ENCODE measurements around the gene ASIC3. TPM values are rescaled to one million over a fixed set of nuclear protein-coding genes. Genes with fewer than 3 reads are reported as not detected.
A peak's percentile ranks its signal among the peaks of the same experiment; 100 is the strongest.

Gene ASIC3
- total RNA-seq, 1 donor from 2014 or later = 4.7 TPM

DNA sequence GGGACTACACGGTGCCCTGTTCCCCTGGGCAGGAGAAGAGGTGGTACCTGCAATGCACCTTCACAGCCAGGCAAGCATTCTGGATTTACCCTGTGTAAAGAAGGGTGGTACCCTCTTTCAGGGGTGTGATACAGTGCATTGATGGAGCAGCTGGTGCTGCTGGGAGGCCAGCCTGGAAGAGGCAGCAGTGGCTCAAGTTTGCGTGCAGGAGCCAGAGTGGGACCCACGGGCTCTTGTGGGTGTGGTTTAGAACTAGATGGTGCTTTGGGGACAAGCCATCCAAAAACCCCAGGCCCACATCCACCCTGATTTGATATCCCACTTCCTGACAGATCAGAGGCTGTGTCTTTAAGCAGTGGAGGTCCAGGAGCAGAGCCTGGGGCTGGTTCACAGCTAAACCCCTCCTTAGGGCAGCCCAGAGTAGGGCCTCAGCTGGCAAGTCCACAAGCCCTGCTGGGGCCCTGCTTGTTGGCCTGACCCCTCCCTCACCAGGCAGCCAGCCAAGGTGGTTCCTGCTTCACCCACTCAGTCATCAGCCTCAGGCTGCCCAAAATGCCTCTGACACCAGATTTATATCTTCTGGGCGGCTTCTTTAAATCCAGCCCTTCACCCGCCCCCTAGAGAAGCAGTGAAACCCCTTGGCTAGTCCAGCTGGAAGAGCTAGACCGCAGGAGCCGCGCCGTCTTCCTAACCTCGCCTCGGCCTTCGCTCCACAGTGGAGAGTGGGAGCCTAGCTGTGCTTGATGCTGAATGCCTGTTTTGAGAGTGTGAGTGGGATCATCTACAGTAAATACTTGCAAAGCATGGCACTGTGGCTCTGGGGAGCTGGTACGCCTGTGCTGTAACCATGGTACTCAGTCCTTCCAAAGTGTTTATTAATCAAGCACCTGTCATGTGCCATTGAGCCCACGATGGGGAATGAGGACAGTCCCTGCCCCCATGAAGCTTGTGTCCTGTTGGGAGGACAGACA, 1.4 kb upstream of the ASIC3 start:
- intact Hi-C loops (cut with DNase I) = loop anchor here (10.0 kb wide), 1 partner anchor 68 kb away; no protein-coding TSS in a partner anchor
- peak; percentile 14 for ATAC-seq
- no peak for DNase-seq (ENCODE audit: low spot score)

DNA sequence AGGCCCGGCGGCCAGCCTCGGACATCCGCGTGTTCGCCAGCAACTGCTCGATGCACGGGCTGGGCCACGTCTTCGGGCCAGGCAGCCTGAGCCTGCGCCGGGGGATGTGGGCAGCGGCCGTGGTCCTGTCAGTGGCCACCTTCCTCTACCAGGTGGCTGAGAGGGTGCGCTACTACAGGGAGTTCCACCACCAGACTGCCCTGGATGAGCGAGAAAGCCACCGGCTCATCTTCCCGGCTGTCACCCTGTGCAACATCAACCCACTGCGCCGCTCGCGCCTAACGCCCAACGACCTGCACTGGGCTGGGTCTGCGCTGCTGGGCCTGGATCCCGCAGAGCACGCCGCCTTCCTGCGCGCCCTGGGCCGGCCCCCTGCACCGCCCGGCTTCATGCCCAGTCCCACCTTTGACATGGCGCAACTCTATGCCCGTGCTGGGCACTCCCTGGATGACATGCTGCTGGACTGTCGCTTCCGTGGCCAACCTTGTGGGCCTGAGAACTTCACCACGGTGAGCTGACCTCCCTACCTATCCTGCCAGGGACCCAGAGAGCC, 656 bp downstream of the ASIC3 start:
- ATAC-seq = no peak

DNA sequence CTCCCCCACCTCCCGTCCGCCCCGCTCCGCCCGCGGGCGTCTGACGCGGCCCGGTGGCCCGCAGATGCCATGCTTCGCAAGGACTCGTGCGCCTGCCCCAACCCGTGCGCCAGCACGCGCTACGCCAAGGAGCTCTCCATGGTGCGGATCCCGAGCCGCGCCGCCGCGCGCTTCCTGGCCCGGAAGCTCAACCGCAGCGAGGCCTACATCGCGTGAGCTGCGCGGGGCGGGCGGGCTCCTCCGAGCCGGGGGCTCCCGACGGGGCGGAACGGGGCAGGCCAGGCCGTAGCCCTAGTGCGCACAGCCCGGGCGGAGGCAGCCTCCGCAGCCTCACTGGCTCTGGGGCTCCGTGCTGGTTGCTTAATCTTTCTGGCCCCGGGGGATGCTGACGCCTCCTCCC, 2.8 kb downstream of the ASIC3 start:
- DNase-seq (ENCODE audit: low spot score) (peak; percentile 78), ATAC-seq (peak; percentile 56)
- intact Hi-C loops (cut with DNase I) = no loop called here

More for the DNA sequence above, 656 bp downstream of the ASIC3 start:
- intact Hi-C loops (cut with DNase I) = loop anchor here (10.0 kb wide), 1 partner anchor 66 kb away; no protein-coding TSS in a partner anchor
- DNase-seq (ENCODE audit: low spot score) = no peak

DNA sequence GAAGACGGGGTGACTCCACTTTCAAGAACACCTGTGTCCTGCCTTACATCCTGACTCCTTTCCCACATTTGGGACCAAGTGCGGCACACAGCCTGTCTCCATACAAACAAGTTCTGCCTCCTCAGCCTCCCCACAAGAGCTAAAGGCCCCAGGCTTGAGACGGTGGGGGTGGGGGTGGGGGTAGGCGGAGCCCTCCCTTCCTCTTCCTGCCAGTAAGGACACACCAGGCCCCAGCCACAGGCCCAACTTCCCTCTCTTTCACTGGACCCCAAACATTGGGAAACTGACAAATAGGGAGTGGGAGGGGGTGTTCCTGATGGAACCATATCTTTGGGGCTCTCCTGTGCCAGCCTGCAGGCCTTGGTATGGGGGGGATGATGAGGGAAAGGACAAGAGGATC, 4.8 kb downstream of the ASIC3 start:
- no peak for DNase-seq (ENCODE audit: low spot score)
- ATAC-seq = no peak
- intact Hi-C loops (cut with DNase I) = no loop called here

DNA sequence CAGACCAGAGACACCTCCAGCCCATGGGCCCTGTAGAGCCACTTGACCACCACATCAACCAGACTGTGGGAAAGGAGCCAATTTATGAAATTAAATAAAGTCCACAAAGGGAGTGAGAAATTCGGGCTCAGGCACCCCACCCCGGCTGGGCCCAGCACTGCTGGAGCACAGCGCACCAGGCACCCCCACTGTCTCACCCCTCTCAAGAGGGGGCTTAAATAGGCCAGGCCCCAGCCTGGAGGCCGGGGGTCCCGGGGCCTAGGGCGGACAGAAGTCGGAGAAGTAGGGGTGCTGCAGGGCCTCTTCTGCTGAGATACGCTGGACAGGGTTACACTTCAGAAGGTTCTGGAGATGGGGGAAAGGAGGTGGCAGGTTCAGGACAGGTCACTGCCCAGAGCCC, 5.4 kb downstream of the ASIC3 start:
- ATAC-seq (no peak), DNase-seq (ENCODE audit: low spot score) (no peak)
- intact Hi-C loops (cut with DNase I) = no loop called here

DNA sequence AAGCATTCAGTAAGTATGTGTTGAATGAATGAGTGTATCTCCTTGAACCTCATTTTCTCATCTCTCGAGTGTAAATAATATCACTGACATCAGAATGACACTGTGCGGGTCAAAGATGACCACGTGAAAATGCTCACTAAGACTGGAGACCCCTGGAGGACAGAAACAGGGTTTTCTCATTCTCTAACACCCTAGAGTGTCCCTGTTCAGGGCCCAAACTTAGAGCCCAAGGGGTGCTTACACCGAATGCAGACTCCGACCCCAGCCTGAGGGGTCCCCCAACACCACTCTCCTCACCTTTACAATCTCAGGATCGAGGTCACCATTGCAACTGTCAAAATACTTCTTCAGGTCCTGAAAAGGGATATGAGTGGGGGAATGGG, 7.9 kb downstream of the ASIC3 start:
- ATAC-seq (no peak), DNase-seq (ENCODE audit: low spot score) (no peak)
- intact Hi-C loops (cut with DNase I) = no loop called here

DNA sequence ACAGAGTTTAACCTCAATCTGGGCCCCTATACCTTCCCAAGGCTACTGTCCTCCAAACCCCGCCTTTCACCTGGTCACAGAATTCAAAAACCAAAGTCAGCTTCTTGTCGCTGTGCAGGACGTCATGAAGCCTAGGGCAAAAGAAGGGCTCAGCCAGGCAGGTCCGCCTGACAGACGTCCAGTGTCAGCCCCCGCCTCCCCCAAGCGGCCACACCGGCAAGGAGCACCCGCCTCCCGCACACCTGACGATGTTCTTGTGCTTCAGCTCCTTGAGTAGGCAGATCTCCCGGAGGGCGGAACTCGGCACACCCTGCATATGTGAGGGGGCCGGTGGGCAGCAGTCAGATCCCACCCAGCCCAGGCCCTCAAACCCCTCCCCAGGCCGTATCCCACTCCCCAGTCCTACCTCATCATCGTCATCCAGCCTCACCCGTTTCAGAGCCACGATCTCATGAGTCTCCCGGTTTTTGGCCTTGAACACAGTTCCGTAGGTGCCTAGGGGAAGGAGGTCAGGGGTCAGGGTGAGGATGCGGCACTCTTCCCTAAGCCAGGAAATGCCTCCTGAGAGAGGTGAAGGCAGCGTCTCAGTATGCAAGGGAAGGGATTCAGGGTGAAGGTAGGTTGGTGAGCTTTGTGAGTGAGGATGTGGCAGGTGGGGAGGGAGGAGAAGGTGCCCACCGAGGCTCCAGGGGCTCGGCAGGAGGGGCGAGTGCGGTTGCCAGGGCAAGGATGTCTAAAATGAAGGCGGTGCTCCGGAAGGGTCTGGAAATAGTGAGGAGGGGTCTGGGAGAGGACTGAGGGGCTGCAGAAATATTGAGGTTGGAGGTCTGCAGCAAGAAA, 8.6 kb downstream of the ASIC3 start:
- intact Hi-C loops (cut with DNase I) = no loop called here
- ATAC-seq = no peak
- no peak for DNase-seq (ENCODE audit: low spot score)

DNA sequence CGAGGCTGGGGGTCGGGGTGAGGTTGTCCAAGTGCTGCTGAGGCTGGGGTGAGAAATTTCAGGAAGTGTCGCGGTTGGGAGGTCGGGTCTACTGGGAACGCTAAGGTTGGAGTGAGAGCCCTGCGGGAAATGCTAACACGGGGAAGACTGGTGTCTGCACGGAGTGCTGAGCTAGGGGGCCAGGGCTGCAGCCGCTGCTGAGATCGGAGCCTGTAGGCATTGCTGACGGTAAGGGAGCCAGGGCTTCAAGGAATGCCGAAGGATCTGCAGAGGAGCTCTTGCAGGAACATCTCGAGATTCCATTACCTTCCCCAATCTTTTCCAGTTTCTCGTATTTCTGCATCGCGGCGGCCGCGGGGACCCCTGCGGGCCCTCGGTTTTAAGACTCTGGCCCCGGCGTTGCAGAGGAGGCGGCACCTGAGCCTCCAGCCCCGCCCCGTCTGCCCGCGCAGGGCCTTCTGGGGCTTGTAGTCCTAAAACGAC, 9.2 kb downstream of the ASIC3 start, which contains the start of gene CDK5:
TSS of gene CDK5 (minus strand) at position 392 of the 483 bp plus-strand sequence. CDS start at position 343, 49 bp downstream.
- peak; percentile 2 for ATAC-seq
- DNase-seq (ENCODE audit: low spot score) = no peak
- intact Hi-C loops (cut with DNase I) = no loop called here

DNA sequence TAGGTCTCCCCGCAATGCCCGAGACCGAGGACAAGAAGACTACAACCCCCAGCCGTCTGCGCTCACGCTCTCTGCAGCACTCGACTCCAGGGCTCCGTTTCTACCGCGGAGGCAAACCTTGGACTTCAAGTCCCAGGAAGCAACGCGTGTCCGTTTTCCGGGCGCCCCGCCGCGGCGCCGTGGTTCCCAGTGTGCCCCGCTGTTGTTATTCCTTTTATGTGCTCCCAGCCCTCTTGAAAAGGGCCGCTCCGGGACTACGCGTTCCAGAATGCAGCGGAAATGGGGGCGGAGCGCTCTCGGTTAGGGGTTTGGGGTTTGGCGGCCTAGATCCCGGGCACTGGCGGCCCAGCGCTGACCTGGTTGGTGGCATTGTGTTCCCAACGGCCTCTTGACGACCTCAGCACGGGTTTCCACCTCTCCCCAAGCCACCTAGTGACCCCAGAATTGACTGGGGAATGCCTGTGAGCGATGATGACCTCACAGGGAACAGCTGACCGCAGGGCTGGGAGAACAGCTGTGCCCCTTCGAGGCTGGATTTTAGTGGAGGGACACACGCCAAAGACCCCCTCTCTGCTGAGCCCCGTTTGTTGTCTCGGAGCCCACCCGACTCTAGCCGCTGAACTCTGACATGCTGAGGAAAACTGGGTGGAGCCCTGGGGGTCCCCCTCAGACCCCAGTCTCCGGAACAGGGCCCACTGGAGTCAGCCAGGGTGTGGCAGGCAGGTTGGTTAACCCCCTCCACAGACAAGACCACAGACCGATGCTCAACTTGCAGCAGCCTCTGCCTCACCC, 9.9 kb downstream of the ASIC3 start:
- intact Hi-C loops (cut with DNase I) = no loop called here
- peak; percentile 93 for ATAC-seq
- peak; percentile 98 for DNase-seq (ENCODE audit: low spot score)

DNA sequence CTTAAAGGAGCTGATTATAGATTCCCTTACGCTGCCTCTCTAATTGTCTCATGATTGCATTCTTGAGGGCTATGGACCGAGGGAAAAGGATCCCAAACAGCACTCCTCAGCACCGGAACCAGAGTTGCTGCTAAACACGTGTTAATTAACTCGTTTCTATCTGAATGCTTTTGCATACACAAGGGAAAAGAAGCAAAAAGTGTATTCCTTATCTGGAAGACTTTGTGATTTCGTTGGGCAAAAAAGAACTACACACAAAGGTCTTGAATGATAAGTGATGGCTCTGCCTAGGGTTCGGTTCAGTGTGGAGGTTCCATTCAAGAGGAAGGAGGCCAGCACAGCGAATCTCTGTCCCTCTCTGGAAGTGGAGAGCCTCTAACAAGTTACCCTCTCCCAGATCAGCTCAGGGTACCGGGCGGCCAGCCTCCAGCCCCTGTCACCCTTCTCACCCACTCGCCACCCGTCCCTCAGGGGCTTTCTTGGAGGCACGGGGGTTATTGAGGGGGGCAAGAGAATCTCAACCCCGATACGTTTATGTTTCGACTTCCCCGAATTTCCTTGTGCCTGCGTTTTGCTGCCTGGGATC, 10.5 kb downstream of the ASIC3 start:
- ATAC-seq = peak; percentile 2
- intact Hi-C loops (cut with DNase I) = no loop called here

DNA sequence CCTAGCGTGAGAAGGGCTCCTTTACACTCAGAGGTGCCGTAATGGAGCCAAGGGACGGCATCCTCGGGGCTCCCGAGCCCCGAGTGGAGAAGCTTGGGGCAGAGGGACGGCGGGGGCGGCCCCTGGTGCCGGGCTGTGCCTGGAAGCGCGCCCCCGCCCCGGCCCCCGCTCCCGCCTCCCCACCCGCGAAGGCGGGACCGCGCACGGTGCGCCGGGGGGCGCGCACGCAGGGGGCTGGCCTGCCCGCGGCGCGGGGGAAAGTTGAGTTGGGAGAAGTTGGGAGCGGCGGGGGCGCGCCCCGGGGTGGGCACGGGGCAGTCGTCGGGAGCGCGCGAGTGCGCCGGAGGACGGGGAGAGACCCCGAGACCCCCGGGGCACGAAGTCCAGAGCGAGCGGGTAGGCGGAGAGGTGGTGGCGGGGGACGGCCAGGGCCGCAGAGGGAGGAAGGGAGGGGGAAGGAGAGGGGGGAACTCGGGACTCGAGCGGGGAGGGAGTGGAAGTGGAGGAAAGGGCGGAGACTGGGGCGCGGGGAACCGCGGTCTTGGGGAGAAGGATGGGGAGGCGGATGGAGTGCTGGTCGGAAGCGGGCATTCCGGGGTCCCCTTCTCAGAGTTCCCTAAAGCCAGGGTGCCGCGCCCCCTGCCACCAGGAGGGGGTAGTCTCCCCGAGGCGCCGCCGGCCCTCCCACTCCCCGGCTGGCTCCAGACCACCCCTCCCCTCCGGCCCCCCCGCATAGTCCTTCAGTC, 11.2 kb downstream of the ASIC3 start, which contains the start of gene SLC4A2:
TSS of gene SLC4A2 (plus strand) at position 223 of the 746 bp plus-strand sequence. CDS start 2,399 bp downstream, outside the sequence.
- DNase-seq (ENCODE audit: low spot score) (peak; percentile 90), ATAC-seq (peak; percentile 62)
- intact Hi-C loops (cut with DNase I) = no loop called here

More for the DNA sequence above, 10.5 kb downstream of the ASIC3 start:
- no peak for DNase-seq (ENCODE audit: low spot score)

DNA sequence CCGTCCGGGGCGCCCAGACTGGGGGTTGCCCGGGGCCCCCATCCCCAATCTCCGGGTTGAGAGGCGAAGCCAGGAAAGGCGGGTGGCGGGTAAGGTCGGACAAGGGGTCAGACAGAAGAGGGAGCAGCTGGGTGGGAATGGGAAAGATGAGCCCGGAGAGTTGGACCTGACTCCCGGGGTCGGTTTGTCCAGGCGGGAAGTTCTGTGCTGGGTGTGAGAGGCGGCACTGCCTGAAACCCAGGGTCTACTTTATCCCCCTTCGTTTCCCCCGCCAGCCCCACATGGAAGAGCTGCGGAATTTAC, 11.7 kb downstream of the ASIC3 start:
- DNase-seq (ENCODE audit: low spot score) = no peak
- no peak for ATAC-seq
- intact Hi-C loops (cut with DNase I) = no loop called here

DNA sequence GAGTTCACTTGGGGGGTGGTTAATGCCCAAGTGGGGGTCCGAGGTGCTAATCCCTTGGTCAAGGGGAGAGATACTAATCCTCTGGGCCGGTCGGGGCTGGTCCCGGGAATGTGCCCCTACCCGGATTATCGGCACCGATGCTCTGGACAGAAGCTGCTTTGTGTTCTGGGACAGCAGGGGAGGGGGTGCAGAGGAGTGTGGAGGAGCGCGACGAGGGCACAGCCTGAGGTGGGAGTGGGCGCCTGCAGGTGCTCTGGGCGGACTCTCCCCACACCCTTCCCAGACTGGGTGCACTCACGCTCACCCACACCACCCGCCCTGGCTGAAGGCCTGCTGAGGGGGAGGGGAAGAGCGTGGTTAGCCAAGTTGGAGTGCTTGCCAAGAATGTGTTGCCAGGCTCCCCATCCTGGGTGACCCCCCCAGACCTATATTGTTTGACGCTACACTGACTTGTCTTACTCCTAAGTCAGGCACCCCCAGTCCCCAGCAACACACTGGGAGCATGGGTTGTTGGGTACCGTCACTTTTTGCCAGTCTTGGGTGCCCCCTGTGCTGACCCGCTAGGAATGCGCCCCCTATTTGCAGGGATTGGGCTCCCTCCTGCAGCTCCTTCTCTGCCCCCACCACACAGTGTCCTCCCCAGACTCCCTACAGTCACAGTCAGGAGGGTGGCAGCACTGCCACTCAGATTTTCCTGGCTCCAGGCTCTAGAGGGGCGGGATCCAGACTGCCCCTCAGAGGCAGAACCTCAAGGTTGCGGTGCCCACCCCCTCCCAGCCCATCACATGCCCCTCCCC, 12.3 kb downstream of the ASIC3 start:
- ATAC-seq = no peak
- intact Hi-C loops (cut with DNase I) = no loop called here
- DNase-seq (ENCODE audit: low spot score) = no peak

DNA sequence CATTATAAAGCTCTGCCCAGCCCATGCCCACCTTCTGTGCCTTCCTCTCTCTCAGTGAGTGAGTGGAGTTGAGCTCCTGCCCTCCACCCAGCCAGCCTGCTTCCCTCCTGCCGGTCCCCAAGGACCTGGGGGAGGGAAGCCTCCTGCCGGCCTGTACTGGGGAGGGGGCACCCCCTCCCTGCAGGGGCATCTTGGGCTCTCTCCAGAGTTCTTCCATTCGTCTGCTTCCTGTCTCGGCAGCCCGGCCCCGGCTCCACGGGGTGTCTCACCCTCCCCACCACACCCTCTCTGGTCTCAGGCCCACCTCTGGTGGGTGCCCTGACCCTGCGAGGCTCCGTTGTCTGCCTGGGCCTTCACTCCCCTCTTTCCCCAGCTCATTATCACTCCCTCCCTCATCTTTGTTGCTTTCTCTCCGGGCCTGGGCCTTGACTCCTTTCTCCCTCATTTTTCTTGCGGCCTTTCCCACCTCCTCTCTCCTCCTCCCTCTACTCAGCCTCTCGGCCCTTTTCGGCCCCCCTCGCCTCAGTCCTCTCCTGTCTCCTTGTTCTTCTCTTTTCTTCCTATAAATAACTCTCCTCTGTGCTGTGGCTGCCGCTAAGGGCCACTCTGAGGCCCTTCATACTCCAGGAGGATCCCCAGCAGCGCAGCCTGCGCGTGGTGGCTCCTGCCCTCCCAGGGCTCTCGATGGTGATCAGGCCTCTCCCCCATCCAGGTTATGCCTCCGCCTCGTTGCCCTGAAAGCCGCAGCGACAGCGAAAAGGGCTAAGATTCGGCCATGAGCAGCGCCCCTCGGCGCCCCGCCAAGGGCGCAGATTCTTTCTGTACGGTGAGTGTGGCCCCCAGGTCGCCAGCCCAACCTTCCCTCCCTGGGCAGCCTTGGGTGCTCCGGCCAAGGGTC, 13.1 kb downstream of the ASIC3 start:
- DNase-seq (ENCODE audit: low spot score) (no peak), ATAC-seq (no peak)
- intact Hi-C loops (cut with DNase I) = no loop called here

DNA sequence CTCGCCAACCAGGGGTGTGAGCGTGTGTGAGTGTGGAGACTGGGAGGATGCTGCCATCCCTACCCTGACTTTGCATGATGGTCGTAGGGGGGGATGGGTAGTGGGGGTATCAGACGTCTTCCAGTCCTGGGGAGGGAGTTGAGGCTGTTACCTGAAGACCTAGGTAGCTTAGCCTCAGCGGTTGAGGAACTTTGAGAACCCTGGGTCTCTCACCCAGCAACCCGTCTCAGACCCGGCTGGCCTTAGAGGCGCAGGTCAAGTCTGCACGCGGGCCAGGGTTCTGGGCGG, 13.7 kb downstream of the ASIC3 start:
- no peak for DNase-seq (ENCODE audit: low spot score)
- intact Hi-C loops (cut with DNase I) = no loop called here
- ATAC-seq = no peak

All from sciatic nerve (tissue), 2 donors.